A549 (cell line): ENCODE results near the gene TMEM145. TPM values are rescaled to one million over a fixed set of nuclear protein-coding genes. Genes with fewer than 3 reads are reported as not detected.
A peak's percentile ranks its signal among the peaks of the same experiment; 100 is the strongest.

Experiments
- ATAC-seq, 2 experiments: fragments of 200-7000 bp in 1 of 2; fragments of >200 bp in 1 of 2; cut with Nextera tagmentation in 1 of 2; cut with Tn5 transposase in 1 of 2; 3 replicates each; pipeline versions ENCODE4 v1.8.0 to v1.9.1; 2018 to 2020; ENCODE audit warnings: mild to moderate bottlenecking in 1 of 2, moderate library complexity in 1 of 2
- CTCF ChIA-PET: fragments of 300-600 bp; sonication (Branson Sonifier 250); formaldehyde crosslinking; extraction: SDS; loops from one replicate; lab custom pipeline; 2021; ENCODE audit warnings: antibody characterized with exemption, inconsistent platforms; lab: Yijun Ruan, JAX
- POLR2A ChIA-PET: fragments of 350-600 bp; formaldehyde crosslinking; extraction: SDS; loops from one replicate; lab custom pipeline; 2021; ENCODE audit warnings: antibody characterized with exemption, inconsistent platforms; lab: Yijun Ruan, JAX
- DNase-seq, 2 experiments: peaks; one replicate each; pipeline versions ENCODE4 v3.0.0 to v3.0.0-alpha.2; 2011 to 2016; ENCODE audit warnings: low read depth in 1 of 2, low spot score in 1 of 2
- FAIRE-seq: peaks from 2 replicates; lab custom pipeline; 2011; peaks lifted over from hg19 to GRCh38; lab: Jason Lieb, UNC
- H3K27ac ChIP-seq, 2 experiments: fragments of >200 bp; sonication (Bioruptor Twin); formaldehyde crosslinking; 3 replicates each; pipeline ENCODE4 v1.5.1; 2016 to 2017
- H3K4me1 ChIP-seq: fragments of >200 bp; sonication (Bioruptor Twin); formaldehyde crosslinking; 3 replicates; pipeline ENCODE4 v1.6.1; 2016
- H3K4me2 ChIP-seq: fragments of >200 bp; sonication (Bioruptor Twin); formaldehyde crosslinking; 3 replicates; pipeline ENCODE4 v1.6.1; 2016
- H3K4me3 ChIP-seq: fragments of >200 bp; sonication (Bioruptor Twin); formaldehyde crosslinking; 3 replicates; pipeline ENCODE4 v1.5.1; 2016
- H3K9me3 ChIP-seq: fragments of >200 bp; sonication (Bioruptor Twin); formaldehyde crosslinking; 3 replicates; pipeline ENCODE4 v1.6.1; 2016
- BCL3 ChIP-seq: fragments of >200 bp; sonication (Bioruptor Twin); formaldehyde crosslinking; IDR thresholded peaks from 3 replicates; pipeline ENCODE4 v1.6.1; 2016
- CBX8 ChIP-seq: fragments of 200-600 bp; sonication (generic); IDR thresholded peaks from 2 replicates; pipeline ENCODE4 v1.6.1; 2016
- CEBPB ChIP-seq, 2 experiments: fragments of >200 bp in 1 of 2; sonication (Bioruptor Twin) in 1 of 2; formaldehyde crosslinking in 1 of 2; IDR thresholded peaks; 2 replicates each; pipeline ENCODE4 v1.6.1; 2012 to 2016
- E2F6 ChIP-seq: IDR thresholded peaks from 2 replicates; pipeline ENCODE4 v1.6.1; 2012; ENCODE audit warnings: low read depth, borderline replicate concordance
- EHMT2 ChIP-seq: fragments of 200-600 bp; sonication (generic); IDR thresholded peaks from 2 replicates; pipeline ENCODE4 v1.6.1; 2016; ENCODE audit warnings: antibody characterized with exemption, low read depth, mild to moderate bottlenecking, moderate library complexity
- FOSB ChIP-seq: fragments of 250-450 bp; sonication (Bioruptor Pico); IDR thresholded peaks from 2 replicates; pipeline ENCODE4 v1.5.0; 2020; ENCODE audit warnings: mild to moderate bottlenecking, moderate library complexity
- JUNB ChIP-seq: fragments of >200 bp; sonication (Bioruptor Twin); formaldehyde crosslinking; IDR thresholded peaks from 2 replicates; pipeline ENCODE4 v1.6.1; 2016
- KDM5A ChIP-seq: fragments of 200-600 bp; sonication (generic); IDR thresholded peaks from 2 replicates; pipeline ENCODE4 v1.6.1; 2016; ENCODE audit warnings: antibody characterized with exemption, mild to moderate bottlenecking
- MAFK ChIP-seq: fragments of 450-650 bp; IDR thresholded peaks from 2 replicates; pipeline ENCODE4 v1.6.1; 2014; ENCODE audit not compliant: partially characterized antibody
- MYC ChIP-seq: IDR thresholded peaks from 2 replicates; pipeline ENCODE4 v1.6.1; 2012; ENCODE audit warnings: mild to moderate bottlenecking, inconsistent platforms, low read length, improper control_type of control experiment, borderline replicate concordance
- POLR2AphosphoS2 ChIP-seq: conservative IDR thresholded peaks from 2 replicates; pipeline ENCODE4 v1.6.1; 2012; ENCODE audit warnings: low read length, improper control_type of control experiment, inconsistent platforms
- REST ChIP-seq: fragments of 200-600 bp; sonication (generic); IDR thresholded peaks from 2 replicates; pipeline ENCODE4 v1.6.1; 2016; ENCODE audit warnings: antibody characterized with exemption, mild to moderate bottlenecking, moderate library complexity
- RFX5 ChIP-seq: fragments of 450-650 bp; IDR thresholded peaks from 2 replicates; pipeline ENCODE4 v1.7.1; 2014; ENCODE audit warnings: antibody characterized with exemption, mild to moderate bottlenecking, moderate library complexity
- RNF2 ChIP-seq: fragments of 200-600 bp; sonication (generic); IDR thresholded peaks from 2 replicates; pipeline ENCODE4 v1.6.1; 2016; ENCODE audit warnings: low read depth, mild to moderate bottlenecking, antibody characterized with exemption, moderate library complexity, borderline replicate concordance
- TP53 ChIP-seq: fragments of 250-450 bp; sonication (Bioruptor Pico); IDR thresholded peaks from 2 replicates; pipeline ENCODE4 v1.5.0; 2021; ENCODE audit warnings: mild to moderate bottlenecking, moderate library complexity
- ZFP36 ChIP-seq: fragments of 450-650 bp; IDR thresholded peaks from 2 replicates; pipeline ENCODE4 v1.6.1; 2014; ENCODE audit warnings: borderline replicate concordance; ENCODE audit not compliant: partially characterized antibody
- WGBS: methylation state at CpG from one replicate; pipeline ENCODE4 v1.1.6; 2017; ENCODE audit errors: missing lambda C conversion rate; 5-methylcytosine and 5-hydroxymethylcytosine counted together
- polyA plus RNA-seq, 4 experiments: library from polyadenylated mRNA; depleted of rRNA in 3 of 4; stranded (reverse); fragments of >200 nt; fragmentation: RNase III in 1 of 4; extraction: RNeasy Plus Mini Kit Qiagen cat#74134 plus additional on column Dnase treatment in 1 of 4; gene quantifications; 2 replicates in 3 of 4; 3 replicates in 1 of 4; pipeline ENCODE4 v1.2.3, GENCODE V29; 2011 to 2017

Gene TMEM145
- polyA plus RNA-seq, 2 of the 4 experiments (the other 2 are of a cell fraction): 0.71 to 3.6 TPM

- FAIRE-seq (no peak), ATAC-seq (no peak), DNase-seq (no peak)
- no peak overlapping the region for H3K4me3 ChIP-seq
- TF ChIP-seq POLR2AphosphoS2: no peak
- TF ChIP-seq REST: no peak
- peak; percentile 98 for TF ChIP-seq MAFK
- 83% methylated on average over 13 of the region's 13 CpGs for WGBS
- H3K9me3 ChIP-seq: no peaks in the 10 kb centered on the region
- POLR2A ChIA-PET: interaction anchor here (0.9 kb wide), 1 partner anchor 10 kb away, joined by 3 read pairs; no protein-coding TSS in a partner anchor
- peaks cover 47% of the 10 kb centered on the region for H3K4me1 ChIP-seq
- H3K4me2 ChIP-seq: peak overlapping the region; percentile 100; the same call in 2 of the 3 replicates
- CTCF ChIA-PET: interaction anchor here (0.9 to 23.7 kb wide), 7 partner anchors 8 to 153 kb away, joined by 3 to 616 read pairs (median 4); partner anchors contain the start of genes GSK3A, PAFAH1B3 and PRR19
- H3K27ac ChIP-seq: peak overlapping the region in 1 of 2 experiments; percentile 94; a peak in 2 of 6 replicates
Measured at GRCh38 chr19:42286349-42287016, 26.6 kb upstream of the TMEM145 start.

DNA sequence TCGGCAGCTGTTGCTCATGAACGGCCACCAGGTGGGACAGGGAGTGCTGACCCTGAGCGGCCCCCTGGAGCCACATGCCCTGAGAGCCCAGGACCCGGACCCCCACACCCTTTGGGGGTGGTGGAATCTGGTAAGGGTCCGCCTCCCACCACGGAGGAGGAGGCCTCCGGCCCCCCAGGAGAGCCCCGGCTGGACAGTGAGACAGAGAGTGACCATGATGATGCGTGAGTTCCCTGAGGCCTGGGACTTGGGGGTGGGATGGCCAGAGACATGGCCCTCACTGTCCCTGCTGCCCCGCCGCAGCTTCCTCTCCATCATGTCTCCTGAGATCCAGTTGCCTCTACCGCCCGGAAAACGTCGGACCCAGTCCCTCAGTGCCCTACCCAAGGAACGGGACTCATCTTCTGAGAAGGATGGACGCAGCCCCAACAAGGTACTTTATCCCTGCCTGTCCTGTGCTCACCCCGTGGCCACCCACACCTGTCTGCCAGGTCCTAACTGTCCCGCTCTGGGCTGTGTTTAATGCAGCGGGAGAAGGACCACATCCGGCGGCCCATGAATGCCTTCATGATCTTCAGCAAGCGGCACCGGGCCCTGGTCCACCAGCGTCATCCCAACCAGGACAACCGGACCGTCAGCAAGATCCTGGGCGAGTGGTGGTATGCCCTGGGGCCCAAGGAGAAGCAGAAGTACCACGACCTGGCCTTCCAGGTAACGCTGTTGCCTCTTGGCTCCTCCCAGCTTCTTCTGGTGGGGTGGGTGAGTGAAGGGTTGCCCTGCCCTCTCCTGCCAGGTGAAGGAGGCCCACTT, 25.9 kb upstream of the TMEM145 start:
- POLR2A ChIA-PET: interaction anchor here (0.9 to 1.1 kb wide), 2 partner anchors 9 to 44 kb away, joined by 3 read pairs; no protein-coding TSS in a partner anchor
- 93% methylated on average over 30 of the region's 30 CpGs for WGBS
- FAIRE-seq (no peak), DNase-seq (no peak), ATAC-seq (no peak)
- CTCF ChIA-PET: interaction anchor here (0.9 to 23.7 kb wide), 9 partner anchors 9 to 154 kb away, joined by 3 to 616 read pairs (median 4); partner anchors contain the start of genes GSK3A, PAFAH1B3 and PRR19
- H3K4me1 ChIP-seq: peaks cover 41% of the 10 kb centered on the region
- no peak overlapping the region for H3K4me3 ChIP-seq
- H3K4me2 ChIP-seq: no peak overlapping the region
- no peak overlapping the region for H3K27ac ChIP-seq
- TF ChIP-seq BCL3 (no peak), EHMT2 (no peak), CBX8 (no peak), JUNB (no peak), RNF2 (no peak), ZFP36 (no peak)
- H3K9me3 ChIP-seq: no peaks in the 10 kb centered on the region

- Histone ChIP-seq H3K4me1 (peaks cover 36% of the 10 kb centered on the region), H3K27ac (no peak overlapping the region), H3K4me2 (no peak overlapping the region), H3K9me3 (no peaks in the 10 kb centered on the region), H3K4me3 (no peak overlapping the region)
- FAIRE-seq: no peak
- no peak for ATAC-seq
- DNase-seq: no peak
- POLR2A ChIA-PET: interaction anchor here (0.8 to 1.1 kb wide), 2 partner anchors 17 to 45 kb away, joined by 3 to 4 read pairs; no protein-coding TSS in a partner anchor
- CTCF ChIA-PET: interaction anchor here (0.6 to 23.7 kb wide), 9 partner anchors 9 to 155 kb away, joined by 3 to 616 read pairs (median 4); partner anchors contain the start of genes GSK3A, PAFAH1B3 and PRR19
- TF ChIP-seq EHMT2 (no peak), CEBPB (IDR thresholded peaks at IDR 0.05) (no peak), RFX5 (no peak), CBX8 (no peak), REST (no peak), E2F6 (no peak), TP53 (CRISPR knock-in tag) (no peak), MYC (no peak), FOSB (CRISPR knock-in tag) (no peak), KDM5A (no peak)
- 94% methylated on average over 10 of the region's 10 CpGs for WGBS
Measured at GRCh38 chr19:42287827-42288107, 25.3 kb upstream of the TMEM145 start.
